Left ventricle myocardium inferior (tissue), 1 donor: ENCODE measurements around the gene CRIM1. TPM values are rescaled to one million over a fixed set of nuclear protein-coding genes. Genes with fewer than 3 reads are reported as not detected.

Source experiments
- DNase-seq: peaks from one replicate; pipeline ENCODE4 v3.0.0-alpha.2; 2020
- H3K27ac ChIP-seq: fragments of 200-600 bp; replicated peaks from 2 replicates; pipeline ENCODE4 v1.8.0; 2021
- H3K27me3 ChIP-seq: fragments of 200-600 bp; 2 replicates; pipeline ENCODE4 v1.8.0; 2021; ENCODE audit warnings: low read depth
- H3K36me3 ChIP-seq: fragments of 200-600 bp; 2 replicates; pipeline ENCODE4 v1.8.0; 2021
- H3K4me1 ChIP-seq: fragments of 200-600 bp; 2 replicates; pipeline ENCODE4 v1.8.0; 2021
- H3K4me3 ChIP-seq: fragments of 200-600 bp; 2 replicates; pipeline ENCODE4 v1.8.0; 2021; ENCODE audit warnings: mild to moderate bottlenecking, moderate library complexity
- H3K9me3 ChIP-seq: fragments of 200-600 bp; replicated peaks from 2 replicates; pipeline ENCODE4 v1.8.0; 2021
- CTCF ChIP-seq: fragments of 200-600 bp; IDR thresholded peaks from 2 replicates; pipeline ENCODE4 v1.8.0; 2021; ENCODE audit warnings: antibody characterized with exemption, mild to moderate bottlenecking, borderline replicate concordance
- intact Hi-C: fragments of 100-400 bp; cut with micrococcal nuclease; formaldehyde crosslinking; loops from one replicate; pipeline ENCODE4 v1.11.0; 2022
- total RNA-seq: library from RNA; stranded (reverse); fragmentation: NEBNext Ultra II Directional; extraction: Animal tissue kit (Norgen Biotek cat#: 25700); gene quantifications from one replicate; pipeline ENCODE4 v1.2.1, GENCODE V29; 2021
- donor health status: DM: no; HTN: yes; CAD: no; lungs with severe emphysema.

Gene CRIM1
- total RNA-seq, 1 donor from 2014 or later = 45.6 TPM

GRCh38 chr2:36582951-36583350 lies 227.4 kb downstream of the CRIM1 start:
- Histone ChIP-seq H3K27ac (no peak overlapping the region), H3K9me3 (no peaks in the 10 kb centered on the region), H3K4me3 (no peak overlapping the region), H3K4me1 (peaks cover 11% of the 10 kb centered on the region), H3K36me3 (peaks cover 77% of the 10 kb centered on the region), H3K27me3 (no peaks in the 10 kb centered on the region)
- no peak for DNase-seq
- TF ChIP-seq CTCF = no peak
- intact Hi-C loops = no loop called here

- peaks cover 65% of the 10 kb centered on the region for H3K36me3 ChIP-seq
- no peaks in the 10 kb centered on the region for H3K27me3 ChIP-seq
- no peak overlapping the region for H3K4me3 ChIP-seq
- H3K4me1 ChIP-seq = peaks cover 19% of the 10 kb centered on the region
- no peaks in the 10 kb centered on the region for H3K9me3 ChIP-seq
- DNase-seq = no peak
- H3K27ac ChIP-seq = no peak overlapping the region
- intact Hi-C loops = no loop called here
- no peak for TF ChIP-seq CTCF
These were observed 228.7 kb downstream of the CRIM1 start for GRCh38 chr2:36584148-36584794.

- DNase-seq = no peak
- no peak for TF ChIP-seq CTCF
- Histone ChIP-seq H3K27ac (no peak overlapping the region), H3K9me3 (no peaks in the 10 kb centered on the region), H3K4me3 (no peak overlapping the region), H3K4me1 (peaks cover 32% of the 10 kb centered on the region), H3K27me3 (no peaks in the 10 kb centered on the region), H3K36me3 (peaks cover 52% of the 10 kb centered on the region)
- intact Hi-C loops = no loop called here
These were observed 231.1 kb downstream of the CRIM1 start for GRCh38 chr2:36586672-36587071.

GRCh38 chr2:36587101-36587500 lies 231.5 kb downstream of the CRIM1 start:
- Histone ChIP-seq H3K4me3 (no peak overlapping the region), H3K4me1 (peaks cover 31% of the 10 kb centered on the region), H3K27ac (no peak overlapping the region), H3K36me3 (peaks cover 52% of the 10 kb centered on the region), H3K9me3 (no peaks in the 10 kb centered on the region), H3K27me3 (no peaks in the 10 kb centered on the region)
- TF ChIP-seq CTCF = no peak
- no peak for DNase-seq
- intact Hi-C loops = no loop called here

- Histone ChIP-seq H3K9me3 (no peaks in the 10 kb centered on the region), H3K4me1 (peaks cover 26% of the 10 kb centered on the region), H3K36me3 (peaks cover 49% of the 10 kb centered on the region), H3K27me3 (no peaks in the 10 kb centered on the region), H3K4me3 (no peak overlapping the region), H3K27ac (no peak overlapping the region)
- TF ChIP-seq CTCF = no peak
- intact Hi-C loops = no loop called here
- DNase-seq = no peak
These were observed 232.0 kb downstream of the CRIM1 start for GRCh38 chr2:36587556-36587955.
